GM06990 (cell line): ENCODE data around the gene URB2.

Source experiments
- DNase-seq: peaks from one replicate; pipeline ENCODE4 v3.0.0-alpha.2; 2011; ENCODE audit not compliant: insufficient read length; ENCODE audit errors: extremely low read depth
- H3K27me3 ChIP-seq: replicated peaks from 2 replicates; pipeline ENCODE4 v1.6.0; 2011; ENCODE audit warnings: low read length; ENCODE audit not compliant: control insufficient read depth, insufficient read depth
- H3K36me3 ChIP-seq: 2 replicates; pipeline ENCODE4 v1.5.1; 2011; ENCODE audit warnings: low read length; ENCODE audit not compliant: control insufficient read depth, insufficient read depth
- H3K4me3 ChIP-seq: replicated peaks from 2 replicates; pipeline ENCODE4 v1.5.1; 2011; ENCODE audit warnings: low read depth, mild to moderate bottlenecking, control low read depth, low read length
- TF ChIP-seq, protein P1 (sequence below): IDR thresholded peaks from 2 replicates; pipeline ENCODE4 v1.5.1; 2011; ENCODE audit warnings: low read length, control low read depth, mild to moderate bottlenecking, inconsistent platforms; ENCODE audit not compliant: insufficient read depth, poor library complexity, severe bottlenecking

URB2 gene

DNA sequence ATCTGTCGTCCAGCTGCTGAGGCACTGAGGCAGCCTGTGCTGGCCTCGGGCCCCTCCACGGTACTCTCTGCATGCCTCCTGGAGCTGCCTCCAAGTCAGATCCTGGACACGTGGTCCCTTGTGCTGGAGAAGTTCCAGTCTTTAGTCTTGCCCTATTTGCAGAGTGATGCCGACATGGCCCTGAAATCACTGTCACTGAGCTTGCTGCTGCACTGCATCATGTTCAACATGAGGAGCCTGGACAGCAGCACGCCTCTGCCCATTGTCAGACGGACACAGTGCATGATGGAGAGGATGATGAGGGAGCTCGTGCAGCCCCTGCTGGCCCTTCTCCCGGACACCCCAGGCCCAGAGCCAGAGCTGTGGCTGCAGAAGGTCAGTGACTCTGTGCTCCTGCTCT lies 10.0 kb downstream of the URB2 start:
- DNase-seq: no peak
- no peaks in the 10 kb centered on the region for H3K27me3 ChIP-seq
- TF ChIP-seq, protein P1, sequence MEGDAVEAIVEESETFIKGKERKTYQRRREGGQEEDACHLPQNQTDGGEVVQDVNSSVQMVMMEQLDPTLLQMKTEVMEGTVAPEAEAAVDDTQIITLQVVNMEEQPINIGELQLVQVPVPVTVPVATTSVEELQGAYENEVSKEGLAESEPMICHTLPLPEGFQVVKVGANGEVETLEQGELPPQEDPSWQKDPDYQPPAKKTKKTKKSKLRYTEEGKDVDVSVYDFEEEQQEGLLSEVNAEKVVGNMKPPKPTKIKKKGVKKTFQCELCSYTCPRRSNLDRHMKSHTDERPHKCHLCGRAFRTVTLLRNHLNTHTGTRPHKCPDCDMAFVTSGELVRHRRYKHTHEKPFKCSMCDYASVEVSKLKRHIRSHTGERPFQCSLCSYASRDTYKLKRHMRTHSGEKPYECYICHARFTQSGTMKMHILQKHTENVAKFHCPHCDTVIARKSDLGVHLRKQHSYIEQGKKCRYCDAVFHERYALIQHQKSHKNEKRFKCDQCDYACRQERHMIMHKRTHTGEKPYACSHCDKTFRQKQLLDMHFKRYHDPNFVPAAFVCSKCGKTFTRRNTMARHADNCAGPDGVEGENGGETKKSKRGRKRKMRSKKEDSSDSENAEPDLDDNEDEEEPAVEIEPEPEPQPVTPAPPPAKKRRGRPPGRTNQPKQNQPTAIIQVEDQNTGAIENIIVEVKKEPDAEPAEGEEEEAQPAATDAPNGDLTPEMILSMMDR: no peak
- H3K36me3 ChIP-seq: peaks cover 35% of the 10 kb centered on the region
- no peak overlapping the region for H3K4me3 ChIP-seq

DNA sequence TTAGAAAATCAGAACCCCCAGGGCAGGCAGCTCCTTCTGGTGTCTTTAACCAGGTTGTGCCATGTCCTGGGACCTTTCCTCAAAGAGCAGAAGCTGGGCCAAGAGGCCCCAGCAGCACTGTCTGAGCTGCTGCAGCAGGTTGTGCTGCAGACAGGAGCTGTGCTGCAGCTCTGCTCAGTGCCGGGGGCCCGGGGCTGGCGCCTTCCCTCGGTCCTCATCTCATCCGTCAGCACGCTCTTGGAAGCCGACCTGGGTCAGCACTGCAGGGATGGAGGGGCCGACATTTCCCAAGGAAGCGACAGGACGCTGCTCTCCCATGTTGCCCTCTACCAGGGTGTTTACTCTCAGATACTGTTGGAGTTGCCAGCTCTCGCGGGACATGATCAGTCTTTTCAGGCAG lies 11.7 kb downstream of the URB2 start:
- Histone ChIP-seq H3K4me3 (no peak overlapping the region), H3K36me3 (peaks cover 40% of the 10 kb centered on the region), H3K27me3 (no peaks in the 10 kb centered on the region)
- no peak for DNase-seq
- TF ChIP-seq, protein P1: no peak

DNA sequence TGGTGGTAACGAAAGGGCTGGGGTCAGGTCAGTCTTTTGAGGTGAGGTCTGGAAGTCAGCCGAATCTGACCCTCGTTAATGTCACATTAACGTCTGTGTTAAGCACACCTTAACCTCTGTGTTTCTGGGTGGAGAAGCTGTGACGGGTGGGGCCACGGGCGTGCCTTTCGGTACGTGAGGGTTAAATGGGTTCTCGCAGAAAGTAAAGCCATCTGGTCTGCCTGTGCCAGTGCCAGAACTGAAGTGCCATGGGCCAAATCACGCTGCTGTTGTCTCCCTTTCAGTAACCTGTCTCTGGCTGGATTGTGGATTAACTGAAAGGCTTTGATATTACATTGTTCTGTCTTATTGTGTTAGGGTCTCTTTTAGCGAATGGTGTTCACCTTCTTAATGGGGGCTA lies 14.4 kb downstream of the URB2 start:
- no peak for DNase-seq
- TF ChIP-seq, protein P1: no peak
- no peaks in the 10 kb centered on the region for H3K27me3 ChIP-seq
- H3K4me3 ChIP-seq: no peak overlapping the region
- peaks cover 39% of the 10 kb centered on the region for H3K36me3 ChIP-seq

DNA sequence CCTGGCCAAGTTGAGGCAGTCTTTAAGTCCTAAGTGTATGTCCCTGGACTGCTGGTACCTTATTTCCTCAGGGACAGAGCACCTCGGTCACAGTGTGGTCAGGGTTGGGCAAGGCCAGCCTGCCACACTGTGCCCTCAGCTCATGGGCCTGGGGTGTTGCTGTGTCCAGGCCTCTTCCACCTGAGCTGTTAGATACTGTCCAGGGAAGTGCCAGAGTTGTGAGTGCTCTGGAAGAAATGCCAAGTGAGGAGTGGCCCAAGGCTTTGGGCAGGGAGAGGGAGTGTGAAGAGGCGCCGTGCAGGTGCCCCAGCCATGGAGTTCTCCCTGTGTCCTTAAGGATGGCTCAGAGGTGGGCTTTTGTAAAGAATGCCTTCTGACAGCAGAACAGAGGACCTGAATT lies 15.3 kb downstream of the URB2 start:
- DNase-seq: no peak
- peaks cover 34% of the 10 kb centered on the region for H3K36me3 ChIP-seq
- TF ChIP-seq, protein P1: no peak
- no peaks in the 10 kb centered on the region for H3K27me3 ChIP-seq
- no peak overlapping the region for H3K4me3 ChIP-seq

DNA sequence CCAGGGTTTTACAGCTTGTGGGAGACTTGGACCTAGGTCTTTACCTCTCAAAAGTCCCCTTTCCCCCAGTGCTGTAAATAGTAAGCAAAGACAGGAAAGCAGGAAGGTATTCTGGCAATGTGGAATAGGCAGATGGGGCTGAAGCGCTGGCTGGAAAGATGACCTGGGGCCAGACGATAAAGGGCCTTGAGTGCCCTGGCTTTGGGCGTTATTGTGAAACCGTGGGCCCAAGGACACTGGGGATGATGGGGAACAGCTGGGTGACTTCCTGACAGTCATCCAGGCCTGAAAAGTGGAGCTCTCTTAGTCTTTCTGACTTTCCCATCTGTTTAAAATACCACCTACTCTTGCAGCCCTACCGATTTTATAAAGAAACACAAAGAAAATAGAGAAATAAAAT lies 16.3 kb downstream of the URB2 start:
- TF ChIP-seq, protein P1: no peak
- no peak for DNase-seq
- peaks cover 27% of the 10 kb centered on the region for H3K36me3 ChIP-seq
- no peak overlapping the region for H3K4me3 ChIP-seq
- H3K27me3 ChIP-seq: no peaks in the 10 kb centered on the region

DNA sequence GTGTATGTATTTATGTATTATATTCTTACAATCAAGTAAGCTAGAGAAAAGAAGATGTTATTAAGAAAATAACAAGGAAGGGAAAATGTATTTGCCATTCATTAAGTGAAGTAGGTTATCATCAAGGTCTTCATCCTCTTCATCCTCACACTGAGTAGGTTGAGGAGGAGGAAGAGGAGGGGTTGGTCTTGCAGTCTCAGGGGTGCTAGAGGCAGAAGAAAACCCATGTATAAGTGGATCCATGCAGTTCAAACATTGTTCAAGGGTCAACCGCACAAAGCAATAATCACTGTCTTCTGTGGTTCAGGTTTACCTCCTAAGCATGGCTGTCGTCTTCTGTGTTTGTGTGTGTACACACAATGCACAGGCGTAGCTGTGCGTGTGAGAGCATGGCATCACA lies 16.9 kb downstream of the URB2 start:
- Histone ChIP-seq H3K27me3 (no peaks in the 10 kb centered on the region), H3K4me3 (no peak overlapping the region), H3K36me3 (peaks cover 23% of the 10 kb centered on the region)
- DNase-seq: no peak
- TF ChIP-seq, protein P1: no peak
